Measurements from ENCODE around the gene TMEM260. TPM values are rescaled to one million over a fixed set of nuclear protein-coding genes. Genes with fewer than 3 reads are reported as not detected.
A peak's percentile ranks its signal among the peaks of the same experiment; 100 is the strongest.
"Not testable (repeated sequence)": the region's sequence is repeated elsewhere in the genome, so short reads cannot be mapped to it uniquely, and the experiment has no call there.

Gene TMEM260
- total RNA-seq, 1 donor from 2014 or later = 15.9 TPM

DNA sequence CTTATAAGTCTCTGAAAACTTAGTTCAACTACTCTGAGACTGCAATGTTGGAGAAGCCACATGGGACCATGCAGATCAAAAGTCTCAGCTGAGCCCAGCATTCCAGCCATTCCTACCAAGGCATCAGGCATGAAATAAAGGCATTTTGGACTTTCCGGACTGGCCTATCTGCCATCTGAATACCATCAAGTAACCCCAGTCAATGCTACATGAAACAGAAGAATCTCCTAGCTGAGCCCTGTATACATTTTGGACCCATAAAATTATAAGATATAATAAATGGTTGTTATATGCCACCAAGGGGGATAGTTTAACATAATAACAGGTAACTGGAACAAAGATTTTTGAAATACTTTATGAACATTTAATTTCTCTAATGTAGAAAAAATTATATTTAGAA, 9.3 kb upstream of the TMEM260 start:
- no peak overlapping the region for H3K4me3 Mint-ChIP-seq (ENCODE audit: low read depth)
- intact Hi-C loops (cut with micrococcal nuclease) = loop anchor here (10.0 kb wide), 1 partner anchor 1855 kb away; the partner anchor contains the start of genes KIAA0586 and TIMM9
- H3K9me3 Mint-ChIP-seq = no peaks in the 10 kb centered on the region
- peaks cover 2% of the 10 kb centered on the region for H3K4me1 Mint-ChIP-seq (ENCODE audit: low read depth)
- H3K27ac Mint-ChIP-seq = no peak overlapping the region
- H3K27me3 Mint-ChIP-seq (ENCODE audit: low read depth) = peaks cover 15% of the 10 kb centered on the region
- no peak for DNase-seq (ENCODE audit: low spot score)
- no peaks in the 10 kb centered on the region for H3K36me3 Mint-ChIP-seq (ENCODE audit: low read depth)

DNA sequence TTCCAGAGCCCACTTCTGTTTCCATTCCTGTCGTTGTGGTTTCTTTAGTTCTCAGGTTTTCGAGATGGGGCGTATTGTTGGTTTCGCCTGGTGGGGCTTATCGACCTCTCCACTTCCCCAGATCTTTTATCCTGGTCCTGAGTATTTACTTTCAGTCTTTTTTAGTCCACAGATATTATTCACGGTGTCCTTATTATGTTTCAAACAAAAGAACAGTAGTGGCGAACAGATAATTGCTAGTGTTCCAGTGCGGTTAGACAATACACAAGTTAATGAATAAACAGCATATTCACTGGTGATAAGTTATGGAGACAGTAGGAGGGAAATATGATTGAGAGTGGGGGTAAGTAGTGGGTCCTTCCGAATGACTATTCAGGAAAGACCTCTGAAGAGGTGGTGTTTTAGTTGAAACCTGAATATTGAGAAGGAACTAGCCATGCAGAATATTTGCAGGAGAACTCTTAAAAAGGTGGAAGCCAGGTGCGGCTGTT, 668 bp downstream of the TMEM260 start:
- intact Hi-C loops (cut with micrococcal nuclease) = loop anchor here (5.0 kb wide), 2 partner anchors 482 to 687 kb away; partner anchors contain the start of genes AP5M1 and EXOC5
- Mint-ChIP-seq H3K4me1 (ENCODE audit: low read depth) (peaks cover 26% of the 10 kb centered on the region), H3K9me3 (no peaks in the 10 kb centered on the region)

DNA sequence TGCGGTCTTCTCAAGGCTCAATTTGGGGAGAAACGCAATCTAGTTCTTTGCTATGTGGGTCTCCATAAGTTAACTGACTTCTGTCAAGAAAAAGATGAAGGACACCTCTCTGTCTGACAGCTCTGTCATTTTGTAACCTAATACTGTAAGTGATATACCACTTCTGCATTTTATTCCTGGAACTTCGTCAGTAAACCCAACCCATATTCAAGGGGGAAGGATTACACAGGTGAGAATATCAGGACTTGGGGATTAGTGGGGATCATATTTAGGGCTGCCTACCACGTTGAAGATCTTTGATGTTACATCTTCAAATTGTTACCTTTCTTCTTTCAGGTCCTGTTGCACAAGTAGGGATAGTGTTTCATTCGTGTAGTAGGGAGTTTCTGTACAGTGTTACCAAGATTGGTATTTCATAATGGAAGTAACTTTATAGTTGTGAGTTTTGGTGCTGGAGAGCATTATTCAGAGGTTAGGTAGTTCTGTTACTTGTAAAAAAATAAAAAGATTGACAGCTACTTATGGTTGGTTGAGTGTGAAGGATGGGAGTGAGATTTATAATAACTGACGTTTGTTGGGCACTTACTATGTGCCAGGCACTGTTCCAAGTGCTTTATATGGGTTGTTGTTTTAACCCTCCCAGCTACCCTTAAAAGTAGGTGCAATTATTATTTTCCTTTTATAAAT, 1.6 kb downstream of the TMEM260 start:
- no peaks in the 10 kb centered on the region for H3K9me3 Mint-ChIP-seq
- peaks cover 7% of the 10 kb centered on the region for H3K36me3 Mint-ChIP-seq (ENCODE audit: low read depth)
- H3K27ac Mint-ChIP-seq = no peak overlapping the region
- peak overlapping the region; percentile 28 for H3K4me3 Mint-ChIP-seq (ENCODE audit: low read depth)
- no peak for DNase-seq (ENCODE audit: low spot score)
- H3K4me1 Mint-ChIP-seq (ENCODE audit: low read depth) = peaks cover 26% of the 10 kb centered on the region
- intact Hi-C loops (cut with micrococcal nuclease) = loop anchor here (5.0 kb wide), 2 partner anchors 481 to 686 kb away; partner anchors contain the start of genes AP5M1 and EXOC5
- no peaks in the 10 kb centered on the region for H3K27me3 Mint-ChIP-seq (ENCODE audit: low read depth)

More for the DNA sequence above, 668 bp downstream of the TMEM260 start:
- Mint-ChIP-seq H3K27me3 (ENCODE audit: low read depth) (no peaks in the 10 kb centered on the region), H3K36me3 (ENCODE audit: low read depth) (peaks cover 3% of the 10 kb centered on the region), H3K27ac (peak overlapping the region; percentile 85), H3K4me3 (ENCODE audit: low read depth) (peak overlapping the region; percentile 91)
- no peak for DNase-seq (ENCODE audit: low spot score)

DNA sequence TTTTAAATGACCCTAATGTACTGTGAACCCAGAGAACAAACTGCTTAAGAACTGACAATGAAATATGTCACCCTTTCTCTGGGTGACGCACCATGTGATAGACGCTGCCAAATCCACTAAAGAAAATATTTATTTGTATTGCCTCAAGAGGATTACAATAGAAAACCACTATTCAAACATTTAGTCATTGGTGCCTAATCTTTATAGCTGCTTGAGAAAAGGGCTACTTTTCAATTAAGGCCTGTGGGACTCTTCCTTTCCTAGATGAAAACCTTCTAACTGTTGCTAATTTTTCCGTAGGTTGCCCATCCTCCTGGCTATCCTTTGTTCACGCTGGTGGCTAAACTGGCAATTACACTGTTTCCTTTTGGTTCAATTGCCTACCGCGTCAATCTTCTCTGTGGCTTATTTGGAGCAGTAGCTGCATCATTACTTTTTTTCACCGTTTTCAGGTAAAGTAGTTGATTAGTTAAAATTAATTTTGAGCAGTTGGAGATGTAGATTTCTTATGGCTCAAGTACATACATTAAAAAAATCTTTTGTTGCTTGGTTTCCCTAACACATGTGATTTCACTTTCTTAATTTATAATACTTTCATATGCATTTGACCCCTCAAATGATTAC, 6.0 kb downstream of the TMEM260 start:
- no peak for DNase-seq (ENCODE audit: low spot score)
- Mint-ChIP-seq H3K36me3 (ENCODE audit: low read depth) (peaks cover 10% of the 10 kb centered on the region), H3K27me3 (ENCODE audit: low read depth) (no peaks in the 10 kb centered on the region), H3K4me1 (ENCODE audit: low read depth) (peaks cover 23% of the 10 kb centered on the region), H3K9me3 (no peaks in the 10 kb centered on the region), H3K4me3 (ENCODE audit: low read depth) (no peak overlapping the region), H3K27ac (no peak overlapping the region)
- intact Hi-C loops (cut with micrococcal nuclease) = no loop called here

DNA sequence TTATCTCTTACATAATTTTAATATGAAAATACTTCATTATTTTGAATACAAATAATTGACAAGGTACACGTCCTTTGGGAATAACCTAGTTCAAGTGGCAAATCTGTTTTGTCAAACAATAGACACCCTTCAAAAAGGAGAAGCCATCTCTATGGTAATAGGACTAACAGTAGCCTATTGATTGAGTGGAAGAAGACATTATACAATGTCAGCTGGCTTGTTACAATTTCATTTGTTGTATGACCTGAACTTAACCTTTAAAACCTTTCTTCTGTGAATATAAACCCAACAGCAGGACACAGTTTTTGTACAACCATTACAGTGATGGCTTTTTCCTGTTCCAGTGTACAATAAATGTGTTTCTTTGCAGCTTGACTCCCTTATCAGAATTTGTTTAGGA, 8.1 kb downstream of the TMEM260 start:
- Mint-ChIP-seq H3K36me3 (ENCODE audit: low read depth) (peaks cover 8% of the 10 kb centered on the region), H3K4me1 (ENCODE audit: low read depth) (peaks cover 10% of the 10 kb centered on the region), H3K4me3 (ENCODE audit: low read depth) (no peak overlapping the region), H3K27me3 (ENCODE audit: low read depth) (no peaks in the 10 kb centered on the region), H3K9me3 (no peaks in the 10 kb centered on the region), H3K27ac (no peak overlapping the region)
- no peak for DNase-seq (ENCODE audit: low spot score)
- intact Hi-C loops (cut with micrococcal nuclease) = no loop called here

DNA sequence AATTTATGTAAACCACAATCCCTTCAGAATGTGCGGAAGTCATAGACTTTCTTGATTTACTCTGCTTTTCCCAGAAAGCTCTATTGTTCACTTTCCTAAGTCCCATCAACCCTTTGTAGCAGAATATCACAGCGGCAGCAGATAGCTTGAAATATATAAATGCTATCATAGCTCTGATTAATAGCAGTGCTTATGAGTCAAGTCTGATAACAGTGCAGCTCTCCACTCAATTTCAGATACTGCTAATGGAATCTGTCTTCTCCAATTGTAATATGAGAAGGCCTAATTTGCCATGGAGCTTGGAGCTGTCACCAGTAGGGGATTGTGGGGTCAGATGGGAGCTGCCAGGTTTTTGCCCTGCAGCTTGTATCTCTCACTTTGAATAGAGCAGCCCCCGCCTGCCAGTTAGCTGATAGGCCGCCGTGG, 10.9 kb downstream of the TMEM260 start:
- DNase-seq (ENCODE audit: low spot score) = no peak
- Mint-ChIP-seq H3K4me1 (ENCODE audit: low read depth) (peaks cover 1% of the 10 kb centered on the region), H3K27me3 (ENCODE audit: low read depth) (no peaks in the 10 kb centered on the region), H3K27ac (no peak overlapping the region), H3K36me3 (ENCODE audit: low read depth) (peaks cover 13% of the 10 kb centered on the region), H3K4me3 (ENCODE audit: low read depth) (no peak overlapping the region), H3K9me3 (no peaks in the 10 kb centered on the region)
- intact Hi-C loops (cut with micrococcal nuclease) = no loop called here

DNA sequence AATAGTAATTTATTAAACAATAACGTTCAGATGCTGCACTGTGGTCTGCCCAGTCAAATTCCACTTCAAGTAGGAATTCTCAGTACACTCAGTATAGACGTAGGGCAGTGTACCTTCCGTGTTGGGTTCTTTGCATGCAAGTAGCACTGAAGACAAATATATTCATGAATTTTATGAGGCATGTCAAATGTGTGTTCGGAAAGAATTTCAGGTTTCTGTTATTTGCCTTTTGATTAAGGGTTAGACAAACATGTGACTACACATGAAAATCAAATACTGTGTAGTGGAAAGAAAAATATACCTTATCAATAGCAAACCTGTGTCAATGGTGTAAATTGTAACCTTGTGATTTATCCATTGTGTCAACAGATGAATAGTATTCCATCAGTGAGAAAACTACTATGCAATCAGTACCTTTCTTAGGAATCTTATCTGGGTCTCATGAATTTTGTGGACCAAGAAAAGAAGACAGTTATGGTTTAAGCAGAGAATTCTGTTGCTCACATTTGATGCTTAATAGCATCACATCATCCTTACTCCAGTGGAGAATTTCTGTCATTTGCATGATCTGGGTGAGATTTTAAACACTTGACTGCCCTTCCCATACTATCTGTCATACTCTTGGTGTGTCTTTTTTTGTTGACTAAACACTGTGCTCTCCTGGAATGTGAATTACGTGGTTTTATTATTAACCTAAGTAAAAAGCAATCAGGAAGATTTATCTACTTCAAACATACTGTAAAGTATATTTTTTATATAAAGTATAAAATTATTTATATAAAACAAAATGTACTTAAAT, 13.3 kb downstream of the TMEM260 start:
- no peaks in the 10 kb centered on the region for H3K9me3 Mint-ChIP-seq
- peaks cover 17% of the 10 kb centered on the region for H3K36me3 Mint-ChIP-seq (ENCODE audit: low read depth)
- no peak for DNase-seq (ENCODE audit: low spot score)
- no peak overlapping the region for H3K4me3 Mint-ChIP-seq (ENCODE audit: low read depth)
- H3K27me3 Mint-ChIP-seq (ENCODE audit: low read depth) = no peaks in the 10 kb centered on the region
- H3K27ac Mint-ChIP-seq = no peak overlapping the region
- intact Hi-C loops (cut with micrococcal nuclease) = no loop called here
- H3K4me1 Mint-ChIP-seq (ENCODE audit: low read depth) = peaks cover 8% of the 10 kb centered on the region

DNA sequence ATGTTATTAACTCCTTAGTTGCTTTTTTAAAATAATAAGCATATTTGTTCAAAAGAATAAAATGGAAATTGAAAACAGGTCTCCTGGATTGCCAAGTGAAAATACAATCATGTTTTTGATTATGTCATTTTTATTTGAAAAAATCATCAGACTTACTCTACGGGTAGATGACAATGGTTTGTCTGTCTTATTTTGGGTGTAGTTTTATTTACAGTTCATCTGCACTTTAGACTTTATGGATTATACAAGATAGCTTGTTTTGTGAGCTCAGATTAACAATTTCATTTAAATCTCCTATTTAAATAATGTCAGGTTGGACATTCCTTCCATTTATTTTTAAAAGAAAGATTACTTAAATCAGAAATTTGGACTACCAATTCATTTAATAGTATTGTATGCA, 14.8 kb downstream of the TMEM260 start:
- peaks cover 9% of the 10 kb centered on the region for H3K4me1 Mint-ChIP-seq (ENCODE audit: low read depth)
- H3K27me3 Mint-ChIP-seq (ENCODE audit: low read depth) = no peaks in the 10 kb centered on the region
- H3K9me3 Mint-ChIP-seq = no peaks in the 10 kb centered on the region
- DNase-seq (ENCODE audit: low spot score) = no peak
- peaks cover 22% of the 10 kb centered on the region for H3K36me3 Mint-ChIP-seq (ENCODE audit: low read depth)
- intact Hi-C loops (cut with micrococcal nuclease) = no loop called here
- H3K27ac Mint-ChIP-seq = no peak overlapping the region
- no peak overlapping the region for H3K4me3 Mint-ChIP-seq (ENCODE audit: low read depth)

DNA sequence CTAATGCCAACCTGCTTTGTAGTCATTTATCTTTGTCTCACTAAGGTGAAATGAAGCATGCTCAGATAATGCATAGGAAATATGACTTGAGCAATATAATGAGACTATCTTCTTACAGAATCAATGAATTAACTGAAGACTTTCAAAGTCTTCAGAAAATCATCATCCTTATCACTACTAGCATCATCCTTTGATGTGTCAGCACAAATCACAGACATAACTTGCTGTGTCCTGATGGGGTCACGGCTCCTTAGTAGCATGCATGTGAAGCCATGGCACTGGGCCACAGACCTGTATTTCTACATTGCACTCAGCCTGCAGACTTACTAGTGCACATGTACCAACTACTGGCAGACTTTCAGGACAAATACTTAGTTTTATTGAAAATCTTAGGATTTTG, 18.9 kb downstream of the TMEM260 start:
- Mint-ChIP-seq H3K9me3 (no peaks in the 10 kb centered on the region), H3K27me3 (ENCODE audit: low read depth) (no peaks in the 10 kb centered on the region), H3K36me3 (ENCODE audit: low read depth) (peaks cover 20% of the 10 kb centered on the region), H3K4me3 (ENCODE audit: low read depth) (no peak overlapping the region), H3K27ac (no peak overlapping the region), H3K4me1 (ENCODE audit: low read depth) (peaks cover 9% of the 10 kb centered on the region)
- no peak for DNase-seq (ENCODE audit: low spot score)
- intact Hi-C loops (cut with micrococcal nuclease) = no loop called here

DNA sequence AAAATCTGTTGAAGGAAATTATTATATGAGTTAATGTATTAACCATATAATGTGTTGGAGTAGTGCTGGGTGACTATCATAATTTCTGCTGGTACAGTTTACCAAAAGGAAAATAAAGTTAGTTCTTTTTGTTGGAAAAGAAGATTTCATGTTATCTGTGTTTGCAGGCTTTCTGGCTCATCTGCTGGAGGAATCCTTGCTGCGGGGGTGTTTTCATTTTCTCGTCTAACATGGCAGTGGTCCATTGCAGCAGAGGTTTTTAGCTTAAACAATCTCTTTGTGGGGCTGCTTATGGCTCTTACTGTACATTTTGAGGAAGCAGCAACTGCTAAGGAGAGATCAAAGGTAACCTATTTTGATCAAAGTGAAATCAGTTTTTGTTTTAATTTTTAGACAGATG, 24.1 kb downstream of the TMEM260 start:
- DNase-seq (ENCODE audit: low spot score) = no peak
- H3K27me3 Mint-ChIP-seq (ENCODE audit: low read depth) = no peaks in the 10 kb centered on the region
- intact Hi-C loops (cut with micrococcal nuclease) = no loop called here
- H3K4me1 Mint-ChIP-seq (ENCODE audit: low read depth) = peaks cover 7% of the 10 kb centered on the region
- no peak overlapping the region for H3K4me3 Mint-ChIP-seq (ENCODE audit: low read depth)
- H3K9me3 Mint-ChIP-seq = no peaks in the 10 kb centered on the region
- H3K36me3 Mint-ChIP-seq (ENCODE audit: low read depth) = peaks cover 24% of the 10 kb centered on the region
- H3K27ac Mint-ChIP-seq = no peak overlapping the region

DNA sequence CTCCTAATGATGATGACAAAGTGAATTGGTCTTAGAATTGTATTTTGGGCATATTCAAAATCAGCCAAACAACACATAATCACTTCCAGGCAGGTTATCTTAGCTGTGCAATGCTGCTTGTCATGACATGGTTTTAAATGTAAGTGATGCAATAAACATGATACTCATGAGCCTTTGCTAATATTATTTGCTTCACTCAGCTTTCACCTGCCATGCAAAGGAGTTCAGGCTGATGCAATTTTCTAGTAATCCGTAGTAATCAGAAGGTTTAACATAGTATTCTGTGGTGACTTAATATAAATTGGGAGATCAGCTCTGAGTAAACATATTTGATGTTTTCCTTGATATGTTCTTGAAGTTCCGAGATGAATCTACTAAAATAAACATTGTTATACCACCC, 29.1 kb downstream of the TMEM260 start:
- intact Hi-C loops (cut with micrococcal nuclease) = no loop called here
- DNase-seq (ENCODE audit: low spot score) = no peak
- no peaks in the 10 kb centered on the region for H3K27me3 Mint-ChIP-seq (ENCODE audit: low read depth)
- no peak overlapping the region for H3K4me3 Mint-ChIP-seq (ENCODE audit: low read depth)
- peaks cover 7% of the 10 kb centered on the region for H3K4me1 Mint-ChIP-seq (ENCODE audit: low read depth)
- H3K27ac Mint-ChIP-seq = no peak overlapping the region
- peaks cover 40% of the 10 kb centered on the region for H3K36me3 Mint-ChIP-seq (ENCODE audit: low read depth)
- H3K9me3 Mint-ChIP-seq = no peaks in the 10 kb centered on the region

DNA sequence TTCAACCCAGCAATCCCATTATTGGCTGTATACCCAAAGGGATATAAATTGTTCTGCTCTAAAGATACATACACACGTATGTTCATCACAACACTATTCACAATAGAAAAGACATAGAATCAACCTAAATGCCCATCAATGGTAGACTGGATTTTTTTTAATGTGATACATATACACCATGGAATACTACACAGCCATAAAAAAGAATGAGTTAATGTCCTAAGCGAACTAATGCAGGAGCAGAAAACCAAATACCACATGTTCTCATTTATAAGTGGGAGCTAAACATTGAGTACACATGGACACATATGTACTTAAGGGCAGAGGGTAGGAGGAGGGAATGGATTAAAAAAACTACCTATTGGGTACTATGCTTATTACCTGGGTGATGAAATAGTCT, 32.1 kb downstream of the TMEM260 start:
- DNase-seq (ENCODE audit: low spot score); intact Hi-C loops (cut with micrococcal nuclease); H3K4me3 Mint-ChIP-seq (ENCODE audit: low read depth); H3K4me1 Mint-ChIP-seq (ENCODE audit: low read depth); H3K27ac Mint-ChIP-seq; H3K9me3 Mint-ChIP-seq; H3K27me3 Mint-ChIP-seq (ENCODE audit: low read depth): not testable (repeated sequence)
- H3K36me3 Mint-ChIP-seq (ENCODE audit: low read depth) = peaks cover 40% of the 10 kb centered on the region

DNA sequence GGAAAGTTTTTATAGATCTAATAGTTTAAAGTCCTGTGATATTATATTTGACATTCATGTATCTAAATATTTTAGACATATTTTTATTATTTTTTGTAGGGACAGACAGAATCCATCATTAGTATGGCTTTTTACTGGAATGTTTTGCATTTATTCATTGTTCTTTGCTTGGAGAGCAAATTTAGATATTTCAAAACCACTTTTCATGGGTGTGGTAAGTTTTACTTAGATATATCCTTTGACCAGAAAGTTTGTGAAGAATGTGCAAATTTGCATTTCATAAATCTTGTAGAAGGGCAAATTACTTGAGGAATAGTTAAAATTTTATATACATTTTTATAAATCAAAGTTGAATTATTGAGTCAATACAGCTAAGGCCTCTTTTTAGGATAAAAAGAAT, 37.5 kb downstream of the TMEM260 start:
- no peak for DNase-seq (ENCODE audit: low spot score)
- Mint-ChIP-seq H3K27ac (no peak overlapping the region), H3K4me1 (ENCODE audit: low read depth) (no peaks in the 10 kb centered on the region), H3K4me3 (ENCODE audit: low read depth) (no peak overlapping the region), H3K36me3 (ENCODE audit: low read depth) (peaks cover 37% of the 10 kb centered on the region), H3K9me3 (no peaks in the 10 kb centered on the region), H3K27me3 (ENCODE audit: low read depth) (no peaks in the 10 kb centered on the region)
- intact Hi-C loops (cut with micrococcal nuclease) = no loop called here

All from activated T-helper 2 cell treated with anti-CD3 and anti-CD28 coated beads, Interferon-gamma antibody, Interleukin-2, Interleukin-4, amounts not matched to agents 10 μg/mL and 5 μg/mL and 100 μg/mL, durations not matched to agents 14 hours and 24 hours and 36 hours (primary cell).